ENCODE data around the gene NUDT22. TPM values are rescaled to one million over a fixed set of nuclear protein-coding genes. Genes with fewer than 3 reads are reported as not detected.

The NUDT22 gene
- total RNA-seq, 1 donor from 2014 or later: 40.7 TPM

DNA sequence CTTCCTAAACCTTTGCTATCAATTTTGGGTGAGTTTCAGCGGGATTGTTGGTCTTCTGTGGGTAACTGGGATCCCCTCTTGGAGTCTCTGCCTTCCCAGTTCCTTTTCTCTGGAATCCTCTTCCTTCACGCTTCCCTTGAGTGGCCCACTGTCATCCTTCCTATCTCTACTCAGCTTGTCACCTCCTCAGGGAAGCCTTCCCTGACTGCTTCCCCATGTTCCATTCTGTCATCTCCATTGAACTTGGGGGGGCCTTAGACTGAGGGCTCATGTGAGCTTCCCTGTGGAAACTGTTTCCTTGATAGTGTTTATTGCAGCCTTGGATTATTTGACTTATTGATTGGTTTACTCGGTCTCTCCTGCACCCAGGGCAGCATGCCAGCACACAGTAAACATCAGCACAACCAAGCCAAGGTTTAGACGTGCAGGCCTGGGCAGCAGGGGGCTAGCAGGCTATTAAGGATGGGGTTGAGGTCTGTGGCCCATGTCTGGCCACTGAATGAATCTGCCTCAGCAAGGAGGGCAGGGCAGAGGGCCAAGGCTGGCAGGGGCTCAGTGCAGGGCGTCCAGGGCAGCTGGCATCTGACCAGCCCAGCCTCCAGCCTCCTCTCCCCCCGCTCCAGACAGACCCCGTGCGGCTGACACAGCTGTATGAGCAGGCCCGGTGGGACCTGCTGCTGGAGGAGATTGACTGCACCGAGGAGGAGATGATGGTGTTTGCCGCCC lies 7.3 kb upstream of the NUDT22 start:
- Histone ChIP-seq H3K27me3 (ENCODE audit: insufficient read depth, low read length) (no peaks in the 10 kb centered on the region), H3K9ac (ENCODE audit: low read length) (no peak overlapping the region), H4K20me1 (ENCODE audit: insufficient read depth, low read length) (no peaks in the 10 kb centered on the region), H3K79me2 (ENCODE audit: insufficient read depth, low read length) (no peaks in the 10 kb centered on the region), H2AFZ (ENCODE audit: low read depth, low read length) (no peak overlapping the region), H3K36me3 (ENCODE audit: insufficient read depth, low read length) (no peaks in the 10 kb centered on the region), H3K27ac (ENCODE audit: low read depth, low read length) (no peak overlapping the region), H3K4me2 (ENCODE audit: low read length) (no peak overlapping the region), H3K9me3 (ENCODE audit: insufficient read depth, low read depth, low read length) (no peaks in the 10 kb centered on the region), H3K4me1 (ENCODE audit: insufficient read depth, low read length) (peaks cover under 1% of the 10 kb centered on the region), H3K4me3 (ENCODE audit: insufficient read depth, low read depth, low read length) (no peak overlapping the region)
- no peak overlapping the region for H3K4me3 Mint-ChIP-seq (ENCODE audit: unreplicated experiment)
- FAIRE-seq: no peak
- no peaks in the 10 kb centered on the region for H3K27me3 Mint-ChIP-seq (ENCODE audit: low read depth, unreplicated experiment)
- no peaks in the 10 kb centered on the region for H3K9me3 Mint-ChIP-seq (ENCODE audit: unreplicated experiment)
- TF ChIP-seq EZH2 (IDR thresholded peaks at IDR 0.05; ENCODE audit: insufficient read depth, low read length): no peak
- TF ChIP-seq, protein P1, sequence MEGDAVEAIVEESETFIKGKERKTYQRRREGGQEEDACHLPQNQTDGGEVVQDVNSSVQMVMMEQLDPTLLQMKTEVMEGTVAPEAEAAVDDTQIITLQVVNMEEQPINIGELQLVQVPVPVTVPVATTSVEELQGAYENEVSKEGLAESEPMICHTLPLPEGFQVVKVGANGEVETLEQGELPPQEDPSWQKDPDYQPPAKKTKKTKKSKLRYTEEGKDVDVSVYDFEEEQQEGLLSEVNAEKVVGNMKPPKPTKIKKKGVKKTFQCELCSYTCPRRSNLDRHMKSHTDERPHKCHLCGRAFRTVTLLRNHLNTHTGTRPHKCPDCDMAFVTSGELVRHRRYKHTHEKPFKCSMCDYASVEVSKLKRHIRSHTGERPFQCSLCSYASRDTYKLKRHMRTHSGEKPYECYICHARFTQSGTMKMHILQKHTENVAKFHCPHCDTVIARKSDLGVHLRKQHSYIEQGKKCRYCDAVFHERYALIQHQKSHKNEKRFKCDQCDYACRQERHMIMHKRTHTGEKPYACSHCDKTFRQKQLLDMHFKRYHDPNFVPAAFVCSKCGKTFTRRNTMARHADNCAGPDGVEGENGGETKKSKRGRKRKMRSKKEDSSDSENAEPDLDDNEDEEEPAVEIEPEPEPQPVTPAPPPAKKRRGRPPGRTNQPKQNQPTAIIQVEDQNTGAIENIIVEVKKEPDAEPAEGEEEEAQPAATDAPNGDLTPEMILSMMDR (IDR thresholded peaks at IDR 0.05; ENCODE audit: insufficient read depth, low read depth, low read length): no peak
- peaks cover 3% of the 10 kb centered on the region for H3K4me1 Mint-ChIP-seq (ENCODE audit: low read depth, unreplicated experiment)
- no peak for DNase-seq (ENCODE audit: low read depth)
- H3K27ac Mint-ChIP-seq (ENCODE audit: unreplicated experiment): peak overlapping the region; percentile 4
- peaks cover 12% of the 10 kb centered on the region for H3K36me3 Mint-ChIP-seq (ENCODE audit: low read depth, unreplicated experiment)

DNA sequence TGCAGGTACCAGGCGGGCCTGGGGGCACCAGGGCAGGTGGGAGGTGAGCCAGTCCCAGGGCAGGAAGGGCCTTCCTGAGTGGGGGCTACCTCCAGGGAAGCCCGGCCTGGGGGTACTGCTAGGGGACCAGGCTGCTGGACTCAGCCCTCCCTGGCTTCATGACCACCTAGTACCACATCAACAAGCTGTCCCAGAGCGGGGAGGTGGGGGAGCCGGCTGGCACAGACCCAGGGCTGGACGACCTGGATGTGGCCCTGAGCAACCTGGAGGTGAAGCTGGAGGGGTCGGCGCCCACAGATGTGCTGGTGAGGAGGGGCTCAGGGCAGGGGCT lies 6.8 kb upstream of the NUDT22 start:
- peaks cover 10% of the 10 kb centered on the region for H3K36me3 Mint-ChIP-seq (ENCODE audit: low read depth, unreplicated experiment)
- no peaks in the 10 kb centered on the region for H3K9me3 Mint-ChIP-seq (ENCODE audit: unreplicated experiment)
- no peak overlapping the region for H3K4me2 ChIP-seq (ENCODE audit: low read length)
- H3K9me3 ChIP-seq (ENCODE audit: insufficient read depth, low read depth, low read length): no peaks in the 10 kb centered on the region
- H3K27ac Mint-ChIP-seq (ENCODE audit: unreplicated experiment): no peak overlapping the region
- no peak overlapping the region for H3K27ac ChIP-seq (ENCODE audit: low read depth, low read length)
- no peak overlapping the region for H2AFZ ChIP-seq (ENCODE audit: low read depth, low read length)
- TF ChIP-seq EZH2 (IDR thresholded peaks at IDR 0.05; ENCODE audit: insufficient read depth, low read length): no peak
- TF ChIP-seq, protein P1 (IDR thresholded peaks at IDR 0.05; ENCODE audit: insufficient read depth, low read depth, low read length): no peak
- H3K4me1 Mint-ChIP-seq (ENCODE audit: low read depth, unreplicated experiment): peaks cover 6% of the 10 kb centered on the region
- no peaks in the 10 kb centered on the region for H3K27me3 Mint-ChIP-seq (ENCODE audit: low read depth, unreplicated experiment)
- no peaks in the 10 kb centered on the region for H4K20me1 ChIP-seq (ENCODE audit: insufficient read depth, low read length)
- peaks cover 5% of the 10 kb centered on the region for H3K4me1 ChIP-seq (ENCODE audit: insufficient read depth, low read length)
- no peaks in the 10 kb centered on the region for H3K36me3 ChIP-seq (ENCODE audit: insufficient read depth, low read length)
- H3K4me3 Mint-ChIP-seq (ENCODE audit: unreplicated experiment): no peak overlapping the region
- DNase-seq (ENCODE audit: low read depth): no peak
- no peaks in the 10 kb centered on the region for H3K27me3 ChIP-seq (ENCODE audit: insufficient read depth, low read length)
- no peak for FAIRE-seq
- H3K79me2 ChIP-seq (ENCODE audit: insufficient read depth, low read length): no peaks in the 10 kb centered on the region
- no peak overlapping the region for H3K4me3 ChIP-seq (ENCODE audit: insufficient read depth, low read depth, low read length)
- H3K9ac ChIP-seq (ENCODE audit: low read length): no peak overlapping the region

DNA sequence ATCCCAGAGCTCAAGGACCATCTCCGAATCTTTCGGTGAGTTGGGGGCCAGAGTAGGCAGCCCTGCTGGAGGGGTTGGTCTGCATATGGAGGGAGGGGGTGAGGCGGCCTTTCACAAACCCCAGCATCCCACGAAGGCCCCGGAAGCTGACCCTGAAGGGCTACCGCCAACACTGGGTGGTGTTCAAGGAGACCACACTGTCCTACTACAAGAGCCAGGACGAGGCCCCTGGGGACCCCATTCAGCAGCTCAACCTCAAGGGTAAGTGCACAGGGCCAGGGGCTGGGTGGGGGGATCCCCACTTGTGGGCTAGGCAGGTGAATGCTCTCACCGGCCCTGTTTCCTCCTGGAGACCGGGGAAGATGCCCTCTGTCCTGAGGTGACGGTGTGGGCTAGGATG lies 6.3 kb upstream of the NUDT22 start:
- peaks cover 7% of the 10 kb centered on the region for H3K4me1 ChIP-seq (ENCODE audit: insufficient read depth, low read length)
- FAIRE-seq: no peak
- no peaks in the 10 kb centered on the region for H3K9me3 Mint-ChIP-seq (ENCODE audit: unreplicated experiment)
- H3K27me3 ChIP-seq (ENCODE audit: insufficient read depth, low read length): no peaks in the 10 kb centered on the region
- no peak overlapping the region for H3K4me3 ChIP-seq (ENCODE audit: insufficient read depth, low read depth, low read length)
- no peak overlapping the region for H3K27ac ChIP-seq (ENCODE audit: low read depth, low read length)
- H3K36me3 Mint-ChIP-seq (ENCODE audit: low read depth, unreplicated experiment): peaks cover 8% of the 10 kb centered on the region
- H3K27me3 Mint-ChIP-seq (ENCODE audit: low read depth, unreplicated experiment): no peaks in the 10 kb centered on the region
- H2AFZ ChIP-seq (ENCODE audit: low read depth, low read length): no peak overlapping the region
- H4K20me1 ChIP-seq (ENCODE audit: insufficient read depth, low read length): no peaks in the 10 kb centered on the region
- no peak overlapping the region for H3K27ac Mint-ChIP-seq (ENCODE audit: unreplicated experiment)
- no peaks in the 10 kb centered on the region for H3K36me3 ChIP-seq (ENCODE audit: insufficient read depth, low read length)
- no peaks in the 10 kb centered on the region for H3K9me3 ChIP-seq (ENCODE audit: insufficient read depth, low read depth, low read length)
- peaks cover 6% of the 10 kb centered on the region for H3K4me1 Mint-ChIP-seq (ENCODE audit: low read depth, unreplicated experiment)
- H3K9ac ChIP-seq (ENCODE audit: low read length): no peak overlapping the region
- no peak for DNase-seq (ENCODE audit: low read depth)
- H3K4me2 ChIP-seq (ENCODE audit: low read length): no peak overlapping the region
- H3K4me3 Mint-ChIP-seq (ENCODE audit: unreplicated experiment): no peak overlapping the region
- TF ChIP-seq, protein P1 (IDR thresholded peaks at IDR 0.05; ENCODE audit: insufficient read depth, low read depth, low read length): no peak
- no peaks in the 10 kb centered on the region for H3K79me2 ChIP-seq (ENCODE audit: insufficient read depth, low read length)
